GM20000 (cell line): Measurements from ENCODE around the gene PPP4C.

Source experiments
- DNase-seq: peaks from one replicate; pipeline ENCODE4 v3.0.0; 2012; ENCODE audit warnings: low spot score
- CTCF ChIP-seq: IDR thresholded peaks from 2 replicates; pipeline ENCODE4 v1.5.1; 2012; ENCODE audit warnings: mild to moderate bottlenecking, control low read depth; ENCODE audit errors: extremely low read depth, missing control alignments

The PPP4C gene

GRCh38 chr16:30065943-30066760 is 9.6 kb upstream of the PPP4C start:
- DNase-seq = no peak

GRCh38 chr16:30066761-30067583 is 8.8 kb upstream of the PPP4C start:
- no peak for TF ChIP-seq CTCF
- DNase-seq = no peak

More at GRCh38 chr16:30065943-30066760, 9.6 kb upstream of the PPP4C start:
- TF ChIP-seq CTCF = no peak

- no peak for DNase-seq
- no peak for TF ChIP-seq CTCF
Measured at GRCh38 chr16:30067584-30067916, 8.2 kb upstream of the PPP4C start.

- DNase-seq = no peak
- no peak for TF ChIP-seq CTCF
Measured at GRCh38 chr16:30068333-30068732, 7.5 kb upstream of the PPP4C start.

- TF ChIP-seq CTCF = no peak
- no peak for DNase-seq
Measured at GRCh38 chr16:30068750-30069610, 6.8 kb upstream of the PPP4C start.

- TF ChIP-seq CTCF = no peak
- no peak for DNase-seq
Measured at GRCh38 chr16:30069611-30070462, 6.0 kb upstream of the PPP4C start.
